Ovary (tissue), 3 donors: Measurements from ENCODE around the gene SHC1.

Experiments used
- CTCF ChIP-seq, 3 donors: fragments of 450-650 bp in 2 of 3; fragments of 200-600 bp in 1 of 3; IDR thresholded peaks; one replicate each; pipeline versions ENCODE4 v1.5.1 to v1.8.0; 2016 to 2022; ENCODE audit warnings: antibody characterized with exemption in 3 of 3, mild to moderate bottlenecking in 1 of 3
- EP300 ChIP-seq: sonication (generic); formaldehyde crosslinking; IDR thresholded peaks from one replicate; pipeline ENCODE4 v1.6.1; 2017; ENCODE audit warnings: antibody characterized with exemption
- POLR2A ChIP-seq: fragments of 450-650 bp; IDR thresholded peaks from one replicate; pipeline ENCODE4 v1.6.1; 2017; ENCODE audit warnings: antibody characterized with exemption, mild to moderate bottlenecking, moderate library complexity
- donor health status: DM: no; HTN: no; CAD: no.

DNA sequence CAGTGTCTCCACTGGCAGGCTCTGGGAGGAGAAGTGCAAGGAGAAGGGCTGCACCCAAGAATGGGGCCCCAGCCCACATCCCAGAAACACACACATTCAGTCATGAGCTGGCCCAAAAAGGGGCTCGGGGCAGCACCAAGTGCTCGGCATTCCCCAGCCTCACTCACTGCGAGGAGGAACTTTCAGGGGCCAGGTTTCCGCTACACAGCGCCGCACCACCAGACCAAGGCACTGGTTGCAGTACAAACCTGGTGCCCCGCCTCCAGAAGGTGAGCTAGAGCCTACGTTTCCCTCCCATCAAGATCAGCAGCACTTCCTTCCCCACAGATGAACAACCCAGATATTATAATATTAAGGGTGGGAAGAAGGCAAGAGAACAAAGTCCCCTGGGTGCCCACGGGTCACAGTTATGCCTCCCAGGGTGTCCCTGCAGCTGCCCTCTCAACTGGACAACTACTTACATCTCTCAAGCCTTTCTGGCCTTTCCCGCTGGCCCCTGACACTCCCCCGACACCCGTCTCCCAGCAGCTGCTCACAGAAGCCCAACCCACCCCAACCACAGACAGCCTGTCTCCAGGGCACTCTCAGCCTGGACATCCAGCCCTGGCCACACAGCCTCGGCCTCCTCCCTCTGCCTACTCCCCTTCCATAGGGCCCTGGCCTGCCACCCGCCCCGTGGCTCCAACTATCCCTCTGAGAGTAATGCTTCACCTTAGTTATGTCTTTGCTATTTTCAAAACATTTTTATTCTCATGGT, 18.5 kb downstream of the SHC1 start:
- TF ChIP-seq POLR2A (no peak), CTCF (IDR thresholded peaks at IDR 0.05) (no peak), EP300 (no peak)
